Rectal smooth muscle tissue (tissue), 1 donor: Measurements from ENCODE around the gene CYB561D1.
A peak's percentile ranks its signal among the peaks of the same experiment; 100 is the strongest.

Experiments used
- H3K27ac ChIP-seq: one replicate; pipeline ENCODE4 v1.7.0; 2013; ENCODE audit warnings: low read depth, low read length, inconsistent platforms
- H3K27me3 ChIP-seq: one replicate; pipeline ENCODE4 v1.7.0; 2013; ENCODE audit warnings: low read length; ENCODE audit not compliant: control insufficient read depth, insufficient read depth
- H3K36me3 ChIP-seq: one replicate; pipeline ENCODE4 v1.7.0; 2013; ENCODE audit warnings: low read length; ENCODE audit not compliant: control insufficient read depth, insufficient read depth
- H3K4me1 ChIP-seq: one replicate; pipeline ENCODE4 v1.7.0; 2013; ENCODE audit warnings: low read length; ENCODE audit not compliant: control insufficient read depth, insufficient read depth
- H3K4me3 ChIP-seq: one replicate; pipeline ENCODE4 v1.7.0; 2013; ENCODE audit warnings: low read length
- H3K9ac ChIP-seq: one replicate; pipeline ENCODE4 v1.7.0; 2013; ENCODE audit warnings: low read length

The CYB561D1 gene

DNA sequence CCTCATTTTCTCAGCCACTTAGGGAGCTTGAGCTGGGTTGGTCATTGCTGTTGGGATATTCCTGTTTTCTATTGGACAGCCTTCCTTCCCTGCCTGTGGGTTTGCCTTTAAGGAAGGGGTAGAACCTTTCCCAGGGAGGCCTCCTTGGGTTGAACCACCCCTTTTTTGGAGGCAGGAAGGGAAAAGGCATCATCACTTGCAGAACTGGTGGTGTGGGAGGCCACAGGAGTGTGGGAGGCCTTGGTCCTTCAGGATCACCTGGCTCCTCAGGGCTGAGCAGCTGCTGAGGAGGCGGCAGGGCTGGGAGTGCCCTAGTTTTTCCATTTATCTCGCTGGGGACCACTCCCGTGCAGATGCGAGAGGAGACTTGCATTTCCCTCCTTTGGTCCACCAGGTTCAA is 667 bp upstream of the CYB561D1 start:
- H3K4me3 ChIP-seq = no peak overlapping the region
- H3K27ac ChIP-seq = peak overlapping the region; percentile 57
- H3K9ac ChIP-seq = no peak overlapping the region
- H3K36me3 ChIP-seq = peaks cover 10% of the 10 kb centered on the region
- H3K27me3 ChIP-seq = no peaks in the 10 kb centered on the region
- H3K4me1 ChIP-seq = peaks cover 6% of the 10 kb centered on the region

DNA sequence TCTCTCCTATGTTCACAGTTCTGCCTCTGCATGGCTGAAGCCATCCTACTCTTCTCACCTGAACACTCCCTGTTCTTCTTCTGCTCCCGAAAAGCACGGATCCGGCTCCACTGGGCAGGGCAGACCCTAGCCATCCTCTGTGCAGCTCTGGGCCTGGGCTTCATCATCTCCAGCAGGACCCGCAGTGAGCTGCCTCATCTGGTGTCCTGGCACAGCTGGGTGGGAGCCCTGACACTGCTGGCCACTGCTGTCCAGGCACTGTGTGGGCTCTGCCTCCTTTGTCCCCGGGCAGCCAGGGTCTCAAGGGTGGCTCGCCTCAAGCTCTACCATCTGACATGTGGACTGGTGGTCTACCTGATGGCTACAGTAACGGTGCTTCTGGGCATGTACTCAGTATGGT is 1.8 kb downstream of the CYB561D1 start:
- Histone ChIP-seq H3K4me1 (peaks cover 15% of the 10 kb centered on the region), H3K4me3 (no peak overlapping the region), H3K36me3 (peaks cover 12% of the 10 kb centered on the region), H3K27ac (no peak overlapping the region), H3K27me3 (no peaks in the 10 kb centered on the region), H3K9ac (no peak overlapping the region)

- no peak overlapping the region for H3K27ac ChIP-seq
- no peak overlapping the region for H3K4me3 ChIP-seq
- peaks cover 24% of the 10 kb centered on the region for H3K4me1 ChIP-seq
- no peaks in the 10 kb centered on the region for H3K27me3 ChIP-seq
- peaks cover 13% of the 10 kb centered on the region for H3K36me3 ChIP-seq
- no peak overlapping the region for H3K9ac ChIP-seq
Measured at GRCh38 chr1:109497449-109498160, 3.7 kb downstream of the CYB561D1 start.

DNA sequence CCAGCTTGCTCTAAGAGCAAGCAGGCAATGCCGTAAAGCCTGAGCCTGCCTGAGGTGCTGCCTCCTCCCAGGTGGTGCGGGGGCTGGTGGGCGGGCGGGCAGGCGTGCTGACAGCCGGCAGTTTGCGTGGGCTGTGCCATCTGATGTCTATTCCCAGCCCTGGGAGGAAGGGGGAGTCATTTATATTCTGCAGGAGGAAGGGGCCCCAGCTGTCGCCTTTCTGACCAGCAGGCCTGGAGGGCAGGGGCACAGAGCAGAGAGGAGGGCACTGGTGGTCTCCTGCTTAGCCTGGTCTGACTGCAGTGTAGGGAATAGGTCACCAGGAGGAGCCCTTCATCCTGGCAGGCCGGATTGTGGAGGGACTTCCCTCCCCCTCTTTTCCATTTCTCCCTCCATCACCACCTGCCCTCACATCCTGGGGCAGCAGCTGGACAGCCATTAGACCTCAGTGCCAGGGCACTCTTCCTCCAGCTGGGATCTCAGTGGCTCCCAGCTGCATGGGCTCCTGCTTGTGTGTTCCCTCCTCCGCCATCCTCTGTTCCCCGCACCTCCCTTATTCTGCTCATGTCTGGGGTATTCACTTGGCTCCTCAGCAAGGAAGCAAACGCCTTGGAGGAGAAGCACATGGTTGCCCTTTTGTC is 4.4 kb downstream of the CYB561D1 start:
- peaks cover 13% of the 10 kb centered on the region for H3K36me3 ChIP-seq
- no peak overlapping the region for H3K4me3 ChIP-seq
- no peak overlapping the region for H3K27ac ChIP-seq
- H3K9ac ChIP-seq = no peak overlapping the region
- H3K4me1 ChIP-seq = peaks cover 24% of the 10 kb centered on the region
- no peaks in the 10 kb centered on the region for H3K27me3 ChIP-seq

- Histone ChIP-seq H3K27ac (no peak overlapping the region), H3K4me1 (peaks cover 21% of the 10 kb centered on the region)
Measured at GRCh38 chr1:109499081-109499480, 5.2 kb downstream of the CYB561D1 start.

GRCh38 chr1:109499661-109500536 is 6.0 kb downstream of the CYB561D1 start:
- peaks cover 19% of the 10 kb centered on the region for H3K4me1 ChIP-seq
- peak overlapping the region; percentile 41 for H3K27ac ChIP-seq
- no peak overlapping the region for H3K4me3 ChIP-seq
- peaks cover 13% of the 10 kb centered on the region for H3K36me3 ChIP-seq
- H3K9ac ChIP-seq = no peak overlapping the region
- no peaks in the 10 kb centered on the region for H3K27me3 ChIP-seq

More at GRCh38 chr1:109499081-109499480, 5.2 kb downstream of the CYB561D1 start:
- H3K27me3 ChIP-seq = no peaks in the 10 kb centered on the region
- H3K4me3 ChIP-seq = no peak overlapping the region
- H3K36me3 ChIP-seq = peaks cover 13% of the 10 kb centered on the region
- no peak overlapping the region for H3K9ac ChIP-seq

DNA sequence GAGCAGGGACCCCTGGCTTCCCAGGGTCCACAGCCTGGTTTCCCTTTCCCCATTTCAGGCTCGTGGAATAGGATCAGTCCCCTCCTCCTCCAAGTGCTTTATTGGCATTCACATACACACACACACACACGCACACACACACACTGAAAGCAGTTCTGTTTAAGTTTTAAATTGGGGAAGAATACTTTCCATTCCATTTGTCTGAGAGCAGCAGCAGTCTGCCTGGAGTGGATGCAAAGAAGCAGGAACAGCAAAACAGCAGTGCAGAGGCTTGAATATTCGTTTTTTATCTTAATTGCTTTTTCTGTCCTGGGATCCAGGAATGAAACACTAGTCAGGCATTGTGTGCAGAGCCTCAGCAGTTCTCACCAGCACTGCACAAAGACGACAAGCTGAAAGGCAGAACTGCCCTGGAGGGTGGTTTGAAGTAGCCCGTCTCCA is 7.1 kb downstream of the CYB561D1 start:
- H3K9ac ChIP-seq = no peak overlapping the region
- peaks cover 10% of the 10 kb centered on the region for H3K36me3 ChIP-seq
- peak overlapping the region; percentile 41 for H3K27ac ChIP-seq
- no peak overlapping the region for H3K4me3 ChIP-seq
- H3K4me1 ChIP-seq = peaks cover 18% of the 10 kb centered on the region
- no peaks in the 10 kb centered on the region for H3K27me3 ChIP-seq

- no peak overlapping the region for H3K9ac ChIP-seq
Measured at GRCh38 chr1:109501644-109502363, 7.9 kb downstream of the CYB561D1 start.

DNA sequence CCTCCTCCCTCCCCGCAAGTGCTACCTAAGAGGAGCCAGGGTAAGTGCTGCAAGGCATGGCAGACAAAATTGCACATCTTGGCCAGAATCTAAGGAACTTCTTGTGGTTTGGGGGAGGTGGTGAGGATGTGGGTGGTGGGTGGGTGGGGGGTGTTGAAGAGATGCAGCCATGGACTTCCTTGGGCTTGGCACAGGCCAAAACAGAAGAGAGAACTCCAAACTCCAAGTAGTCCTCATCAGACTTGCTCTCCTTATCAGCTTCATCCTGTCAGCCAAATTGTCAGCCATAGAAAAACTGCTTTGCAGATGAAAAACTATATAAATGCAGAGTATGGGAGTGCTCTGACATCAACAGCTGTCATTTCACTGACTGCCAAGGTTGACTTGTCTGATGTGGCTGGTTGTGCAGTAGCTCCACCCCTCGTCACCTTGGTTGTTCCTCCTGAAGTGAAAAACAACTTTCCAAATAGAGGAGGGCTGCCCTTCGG is 8.5 kb downstream of the CYB561D1 start:
- Histone ChIP-seq H3K36me3 (peaks cover 3% of the 10 kb centered on the region), H3K9ac (no peak overlapping the region), H3K27ac (no peak overlapping the region), H3K4me3 (no peak overlapping the region), H3K4me1 (peaks cover 18% of the 10 kb centered on the region), H3K27me3 (no peaks in the 10 kb centered on the region)

More at GRCh38 chr1:109501644-109502363, 7.9 kb downstream of the CYB561D1 start:
- no peak overlapping the region for H3K27ac ChIP-seq
- H3K4me3 ChIP-seq = no peak overlapping the region
- H3K27me3 ChIP-seq = no peaks in the 10 kb centered on the region
- peaks cover 4% of the 10 kb centered on the region for H3K36me3 ChIP-seq
- H3K4me1 ChIP-seq = peaks cover 18% of the 10 kb centered on the region

- H3K9ac ChIP-seq = no peak overlapping the region
- peaks cover 3% of the 10 kb centered on the region for H3K36me3 ChIP-seq
- no peak overlapping the region for H3K27ac ChIP-seq
- H3K4me1 ChIP-seq = peaks cover 18% of the 10 kb centered on the region
- H3K4me3 ChIP-seq = no peak overlapping the region
- H3K27me3 ChIP-seq = no peaks in the 10 kb centered on the region
Measured at GRCh38 chr1:109503935-109504334, 10.0 kb downstream of the CYB561D1 start.

DNA sequence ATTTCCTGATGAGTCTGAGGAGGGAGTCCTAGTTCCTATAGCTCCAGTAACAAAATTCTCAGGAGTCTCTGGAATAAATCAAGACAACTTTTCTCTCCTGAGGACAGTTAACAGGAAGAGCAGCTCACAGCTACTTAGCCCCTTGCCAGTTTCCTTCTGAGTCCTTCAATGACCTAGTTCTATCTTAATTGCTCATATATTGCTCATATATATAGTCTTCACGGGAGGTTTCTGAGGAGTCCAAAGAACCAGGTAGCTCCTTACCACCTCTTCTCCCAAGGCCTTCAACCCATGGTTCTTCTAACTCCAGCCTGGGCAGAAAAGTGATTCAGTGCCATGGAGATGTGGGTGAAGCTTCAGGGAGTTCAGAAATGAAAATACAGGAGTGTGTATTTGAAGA is 11.1 kb downstream of the CYB561D1 start:
- H3K4me3 ChIP-seq = no peak overlapping the region
- peaks cover 15% of the 10 kb centered on the region for H3K4me1 ChIP-seq
- peaks cover 3% of the 10 kb centered on the region for H3K36me3 ChIP-seq
- H3K27me3 ChIP-seq = no peaks in the 10 kb centered on the region
- H3K27ac ChIP-seq = no peak overlapping the region
- H3K9ac ChIP-seq = no peak overlapping the region
